Activated CD8-positive, alpha-beta memory T cell treated with anti-CD3 and anti-CD28 coated beads, Interleukin-2, amount 50 U/mL, for 4 hours (primary cell): Measurements from ENCODE around the gene C1QTNF5.

Experiments used
- DNase-seq: peaks from one replicate; pipeline ENCODE4 v3.0.0-alpha.2; 2020

Gene C1QTNF5

DNA sequence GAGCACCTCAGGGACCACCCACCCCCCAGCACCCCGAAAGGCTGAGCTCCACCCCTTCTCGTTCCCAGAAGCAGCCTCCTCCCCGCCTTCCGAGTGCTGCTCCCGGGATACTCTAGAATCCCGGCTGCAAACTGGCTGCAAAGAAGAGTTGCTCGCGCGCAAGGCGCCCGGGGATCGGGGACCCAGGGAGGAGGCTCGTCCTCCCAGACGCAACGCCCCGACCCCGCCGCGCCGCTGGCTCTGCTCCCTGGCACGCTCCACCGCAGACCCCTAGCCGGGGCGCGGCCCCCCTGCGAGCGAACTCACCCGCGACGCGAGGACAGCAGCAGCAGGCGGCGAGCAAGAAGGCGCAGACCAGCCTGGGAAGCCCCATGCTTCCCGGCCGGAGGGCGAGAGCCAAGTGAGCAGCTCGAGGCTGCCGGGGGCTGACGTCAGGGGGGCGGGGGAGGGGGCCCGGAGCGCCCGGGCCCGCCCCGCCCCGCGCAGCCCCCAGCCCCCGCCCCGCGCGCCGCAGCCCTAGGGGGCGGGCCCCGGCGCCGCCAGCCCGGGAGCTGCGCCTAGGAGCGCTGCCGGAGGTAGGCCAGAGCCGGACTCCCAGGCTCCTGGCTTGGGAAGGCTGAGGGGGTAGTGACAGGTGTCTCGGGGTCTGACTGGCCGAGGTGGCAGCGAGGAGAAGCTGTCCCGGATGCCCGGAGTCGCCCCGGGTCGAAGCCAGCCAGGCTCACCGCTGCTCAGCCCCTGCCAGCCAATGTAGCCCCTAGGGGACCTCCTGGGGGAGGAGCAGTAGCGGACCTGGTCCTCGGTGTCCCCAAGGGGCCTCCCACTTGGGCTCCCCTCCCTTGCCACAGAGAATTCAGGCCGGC, 23.7 kb downstream of the C1QTNF5 start, which contains the start of gene MCAM:
Gene MCAM (minus strand): TSS at position 402 of the 863 bp plus-strand sequence. CDS start 29 bp downstream, at position 373.
- no peak for DNase-seq

DNA sequence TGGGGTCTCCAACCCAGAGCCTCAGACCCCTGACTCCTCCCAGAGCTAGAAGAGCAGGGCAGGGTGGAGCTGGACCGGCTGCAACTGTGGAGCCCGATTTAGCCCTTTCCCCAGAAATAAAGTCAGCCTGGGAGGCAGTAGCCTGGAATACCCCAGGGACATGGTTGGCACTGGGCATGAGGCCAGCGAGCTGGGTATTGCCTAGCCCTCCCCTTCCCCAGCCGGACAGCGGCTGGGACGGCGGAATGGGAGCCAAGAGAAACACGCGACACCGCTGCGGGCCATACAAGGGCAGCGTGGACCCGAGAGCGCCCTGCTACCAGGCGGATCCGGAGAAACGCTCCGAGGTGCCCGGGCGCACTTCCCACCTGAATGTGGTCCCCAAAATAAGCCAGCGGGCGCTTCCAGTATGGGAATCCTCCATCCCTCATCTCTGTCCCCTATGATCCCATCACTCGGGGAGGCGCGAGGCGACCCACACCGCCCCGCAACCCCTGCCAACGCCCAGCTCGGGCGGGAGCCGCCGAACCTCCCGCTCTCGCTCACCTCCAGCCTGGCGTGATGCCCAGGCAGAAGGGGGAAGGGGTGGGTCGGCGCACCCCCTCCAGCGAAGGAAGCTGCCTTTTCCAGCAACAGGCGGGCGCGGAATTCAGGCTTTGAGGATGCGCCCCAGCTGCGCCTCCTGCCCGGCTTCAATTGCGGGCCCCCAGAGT, 24.5 kb downstream of the C1QTNF5 start:
- no peak for DNase-seq

DNA sequence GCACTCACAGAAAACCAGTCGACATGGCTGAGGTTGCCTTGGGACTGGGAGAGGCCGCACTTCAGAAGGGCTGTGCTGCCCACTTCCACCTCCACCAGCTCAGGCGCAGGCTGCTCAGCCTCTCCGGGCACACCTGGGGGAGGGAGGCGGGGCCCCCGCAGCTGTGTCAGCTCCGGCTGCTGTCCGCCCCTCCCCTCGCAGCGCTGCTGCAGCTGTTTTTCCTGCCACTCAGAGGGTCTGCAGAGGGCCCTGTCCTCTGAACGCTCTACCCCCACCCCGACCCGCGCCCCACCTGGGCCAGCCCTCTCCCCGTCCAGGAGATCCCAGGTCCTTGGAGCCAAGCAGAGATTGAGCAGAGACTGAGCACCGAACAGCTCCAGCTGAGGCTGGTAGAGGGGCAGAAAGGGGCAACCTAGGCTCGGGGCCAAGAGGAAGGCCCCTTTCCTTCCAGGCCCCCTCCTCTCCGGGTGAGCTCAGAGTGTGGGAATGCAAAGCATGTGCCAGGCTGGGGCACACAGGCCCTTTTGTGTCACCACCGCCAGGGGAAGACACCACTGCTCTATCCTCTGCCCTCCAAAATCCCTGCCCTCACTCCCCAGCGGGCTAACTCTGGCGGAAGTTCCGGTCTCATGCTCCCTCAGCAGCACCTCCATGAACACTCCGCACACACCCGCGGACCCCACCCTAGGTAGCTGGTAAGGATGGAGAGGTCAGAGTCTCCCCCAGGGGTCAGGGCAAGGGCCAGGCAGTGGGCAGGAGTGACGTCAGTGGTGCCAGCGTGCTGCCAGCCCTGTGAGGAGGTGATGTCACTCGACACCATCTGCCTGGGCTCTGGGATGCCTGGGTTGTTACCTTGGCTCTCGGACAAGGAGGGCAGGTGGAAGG, 25.3 kb downstream of the C1QTNF5 start:
- DNase-seq = peak; percentile 63

DNA sequence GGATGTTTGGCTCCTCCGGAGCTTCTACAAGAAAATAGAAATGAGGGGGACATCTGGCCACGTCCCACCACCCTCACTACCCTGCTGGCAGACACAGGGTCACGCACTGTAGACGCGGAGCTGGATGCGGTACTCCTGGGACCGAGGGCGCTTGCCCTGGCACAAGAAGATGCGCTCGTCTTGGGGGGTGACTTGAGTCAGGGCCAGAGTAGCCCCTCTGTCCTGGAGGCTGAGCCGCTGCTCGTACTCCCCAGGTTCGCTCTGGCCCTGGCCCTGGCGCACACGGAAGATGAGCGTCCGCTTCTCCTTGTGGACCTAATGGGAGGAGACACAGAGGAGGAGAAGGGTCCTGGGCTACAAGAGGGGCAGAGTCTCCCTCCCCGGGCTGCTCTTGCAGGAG, 26.0 kb downstream of the C1QTNF5 start:
- no peak for DNase-seq

DNA sequence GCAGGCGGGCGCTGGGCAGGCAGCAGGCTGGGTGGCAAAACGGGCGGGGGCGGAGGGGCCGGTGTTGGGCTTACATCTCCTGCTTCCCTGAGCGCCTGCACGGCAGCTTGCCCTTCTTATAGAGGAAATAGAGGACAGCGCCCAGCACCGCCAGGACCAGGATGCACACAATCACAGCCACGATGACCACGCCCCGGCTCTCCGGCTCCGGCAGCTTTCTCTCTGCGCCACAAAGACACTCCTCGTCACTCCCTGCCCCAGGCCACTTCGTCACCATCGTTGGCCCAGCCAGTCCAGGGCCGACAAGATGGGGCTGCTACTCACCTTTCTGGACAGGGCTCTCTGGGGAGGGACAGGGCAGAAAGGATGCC, 30.0 kb downstream of the C1QTNF5 start:
- DNase-seq = no peak

DNA sequence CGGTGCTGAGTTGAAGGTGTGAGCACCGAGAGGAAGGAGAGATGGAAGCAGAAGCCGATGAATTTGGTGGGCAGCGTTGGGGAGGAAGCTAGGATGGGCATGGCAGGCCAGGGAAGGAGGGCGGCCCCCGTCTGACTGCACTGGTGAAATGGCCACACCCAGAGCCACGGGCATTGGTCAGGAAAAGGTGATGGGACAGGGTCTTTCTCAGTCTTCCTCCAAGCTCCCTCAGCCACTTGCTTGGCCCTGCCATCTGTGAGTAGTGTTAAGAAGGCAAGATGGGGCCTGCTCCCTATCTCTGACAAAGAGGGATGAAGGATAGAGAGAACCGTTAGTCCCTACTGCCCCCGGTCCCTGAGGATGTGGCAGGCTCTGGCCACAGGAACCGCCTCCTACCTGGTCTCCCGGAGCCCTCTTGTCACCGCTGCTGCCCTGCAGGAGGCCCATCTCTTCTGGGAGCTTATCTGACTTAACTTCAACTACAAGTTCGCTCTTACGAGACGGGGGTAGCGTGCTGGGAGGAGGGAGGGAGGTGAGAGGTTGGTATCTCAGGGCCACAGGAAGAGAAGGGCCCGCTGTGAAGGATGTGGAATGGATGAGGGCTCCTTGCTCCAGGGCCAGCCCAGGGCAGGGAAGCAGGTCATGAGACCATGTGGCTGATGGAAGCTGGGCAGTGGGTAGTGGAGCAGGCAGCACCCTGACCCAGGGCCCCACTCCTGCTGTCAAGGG, 30.6 kb downstream of the C1QTNF5 start:
- DNase-seq = no peak

DNA sequence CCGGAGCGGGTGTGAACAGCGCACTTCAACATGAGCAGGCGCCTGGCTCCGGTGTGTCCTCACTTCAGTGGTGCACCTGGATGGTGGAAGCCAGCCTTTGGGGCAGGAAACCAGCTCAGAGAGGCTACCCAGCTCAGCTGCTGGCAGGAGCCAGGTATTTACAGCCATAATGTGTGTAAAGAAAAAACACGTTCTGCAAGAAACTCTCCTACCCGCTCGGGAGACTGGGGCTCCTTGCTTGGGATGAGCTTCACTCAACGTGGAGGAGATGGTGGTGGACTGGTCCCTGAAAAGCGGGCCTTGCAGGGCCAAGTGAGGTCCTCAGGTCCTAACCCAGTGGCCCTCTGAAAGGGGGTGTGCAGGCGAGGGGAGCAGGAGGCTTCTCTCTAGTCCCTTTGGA, 31.3 kb downstream of the C1QTNF5 start:
- no peak for DNase-seq

DNA sequence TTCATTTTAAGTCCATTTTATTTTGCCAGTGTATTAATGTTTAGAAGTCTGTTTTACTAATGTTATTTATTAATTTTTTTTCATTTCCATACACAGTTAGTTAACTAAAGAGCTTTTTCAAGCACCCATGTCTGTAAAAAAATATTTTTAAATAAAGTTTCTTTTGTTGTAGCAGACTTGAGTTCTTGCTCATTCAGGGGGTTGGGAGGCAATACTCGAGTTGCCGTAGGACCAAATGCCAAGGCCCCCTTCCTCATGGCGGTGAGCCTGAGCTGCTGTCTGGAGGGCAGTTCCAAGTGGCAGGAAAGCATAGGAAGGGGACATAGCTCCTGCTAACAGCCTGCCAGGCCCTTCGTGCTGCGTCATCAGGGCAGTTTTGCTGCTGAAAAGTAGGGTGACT, 32.7 kb downstream of the C1QTNF5 start:
- DNase-seq = no peak

DNA sequence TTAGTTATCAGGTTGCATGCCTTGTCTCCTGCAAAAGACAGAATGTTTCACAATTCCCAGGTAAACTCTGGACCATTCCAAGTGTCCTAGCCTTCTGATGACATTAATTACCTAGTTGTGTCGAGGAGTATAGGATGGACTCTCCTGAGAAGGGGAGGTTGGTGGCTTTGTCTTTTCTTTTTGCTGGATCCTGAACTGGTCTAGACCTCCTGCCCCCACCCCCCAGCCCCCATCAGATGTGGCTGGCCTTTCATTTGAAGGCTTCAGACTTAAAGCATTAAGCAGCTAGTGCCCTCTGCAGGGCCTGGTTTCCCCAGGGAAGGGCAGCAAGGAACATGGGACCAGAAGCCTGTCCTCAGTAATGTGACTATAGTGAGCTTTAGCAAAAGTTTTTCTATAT, 33.5 kb downstream of the C1QTNF5 start:
- DNase-seq = no peak

DNA sequence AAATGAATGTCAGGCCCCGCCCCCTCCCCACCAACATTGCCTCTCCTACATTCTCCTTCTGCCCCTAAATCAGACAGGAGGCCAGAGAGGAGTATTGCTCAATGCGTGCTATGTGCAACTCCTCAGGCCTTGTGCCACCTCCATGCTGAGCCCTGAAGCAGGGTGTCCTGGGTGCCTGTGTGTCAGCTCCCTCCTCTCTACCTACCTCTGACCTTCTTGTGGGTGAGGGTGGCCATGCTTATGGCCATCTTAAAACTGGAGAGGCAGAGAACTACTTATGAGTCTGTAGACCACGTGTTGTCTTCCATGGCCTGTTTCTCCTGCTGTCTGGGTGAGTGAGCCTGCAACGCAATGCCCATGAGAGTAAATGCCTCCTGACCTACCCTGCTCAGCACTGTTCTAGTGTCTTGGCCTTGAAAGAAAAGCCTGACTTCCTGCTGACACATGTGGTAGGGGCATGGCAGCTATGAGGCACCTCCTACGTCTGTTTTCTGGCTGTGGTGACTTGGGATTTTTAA, 34.3 kb downstream of the C1QTNF5 start:
- DNase-seq = peak; percentile 36

DNA sequence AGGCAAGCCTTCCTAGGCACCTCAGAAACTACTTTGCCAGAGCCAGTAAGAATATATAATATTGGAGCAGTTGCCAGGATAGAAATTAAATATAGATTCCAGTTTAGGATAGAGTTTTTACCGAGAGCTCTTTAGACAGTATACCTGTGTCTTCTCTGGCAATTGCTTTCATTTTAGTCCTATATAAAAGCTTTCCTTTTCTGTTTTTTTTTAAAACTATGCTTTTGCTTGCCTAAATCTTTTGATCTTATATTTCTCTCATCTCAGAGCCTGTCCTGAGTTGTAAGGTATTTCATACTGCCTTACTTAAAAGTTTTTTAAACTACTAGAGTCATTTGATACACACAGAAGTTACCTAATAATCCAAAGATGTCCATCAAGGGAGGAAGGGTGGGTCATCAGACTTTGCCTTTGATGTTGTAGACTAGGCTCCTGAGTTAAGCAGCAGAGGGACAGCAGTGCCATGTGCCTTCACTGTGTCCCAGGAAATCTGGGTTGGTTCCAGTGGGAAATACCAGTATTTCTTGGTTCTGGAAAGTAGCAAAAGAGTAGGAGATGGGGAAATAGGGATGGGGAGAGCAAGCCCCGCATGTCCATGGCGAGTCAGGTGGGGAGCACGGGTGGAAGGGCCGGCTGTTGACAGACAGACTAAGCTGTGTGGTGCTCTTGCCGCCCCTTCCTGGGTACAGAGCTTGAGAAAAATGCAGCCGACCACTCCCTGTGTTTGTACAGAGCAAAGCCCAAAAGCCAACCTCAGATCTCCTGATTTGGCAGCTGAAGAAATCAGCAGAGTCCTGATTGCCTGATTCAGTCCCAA, 34.9 kb downstream of the C1QTNF5 start:
- no peak for DNase-seq

DNA sequence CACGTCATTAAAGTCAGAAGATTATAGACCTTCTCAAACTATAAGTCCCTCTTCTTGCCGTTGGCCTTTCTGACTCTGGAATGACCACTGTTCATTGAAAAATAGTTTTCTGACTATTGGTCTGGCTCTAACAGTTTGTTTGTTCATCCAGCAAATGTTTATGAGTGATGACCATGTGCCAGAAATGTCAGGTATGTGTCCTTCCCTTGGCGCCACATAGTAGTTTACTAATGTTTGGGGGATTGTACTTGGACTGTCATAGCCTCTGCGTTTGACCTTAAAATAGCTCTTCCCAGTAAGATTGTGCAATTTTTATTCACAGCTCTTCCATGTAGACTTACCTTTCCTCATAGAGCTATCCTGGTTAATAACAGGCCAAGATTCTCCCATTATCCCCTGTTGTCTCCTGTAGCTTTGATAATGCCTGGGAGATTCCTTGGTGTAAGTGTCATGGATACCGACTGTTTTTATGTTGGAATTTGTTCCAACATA, 37.4 kb downstream of the C1QTNF5 start:
- no peak for DNase-seq

DNA sequence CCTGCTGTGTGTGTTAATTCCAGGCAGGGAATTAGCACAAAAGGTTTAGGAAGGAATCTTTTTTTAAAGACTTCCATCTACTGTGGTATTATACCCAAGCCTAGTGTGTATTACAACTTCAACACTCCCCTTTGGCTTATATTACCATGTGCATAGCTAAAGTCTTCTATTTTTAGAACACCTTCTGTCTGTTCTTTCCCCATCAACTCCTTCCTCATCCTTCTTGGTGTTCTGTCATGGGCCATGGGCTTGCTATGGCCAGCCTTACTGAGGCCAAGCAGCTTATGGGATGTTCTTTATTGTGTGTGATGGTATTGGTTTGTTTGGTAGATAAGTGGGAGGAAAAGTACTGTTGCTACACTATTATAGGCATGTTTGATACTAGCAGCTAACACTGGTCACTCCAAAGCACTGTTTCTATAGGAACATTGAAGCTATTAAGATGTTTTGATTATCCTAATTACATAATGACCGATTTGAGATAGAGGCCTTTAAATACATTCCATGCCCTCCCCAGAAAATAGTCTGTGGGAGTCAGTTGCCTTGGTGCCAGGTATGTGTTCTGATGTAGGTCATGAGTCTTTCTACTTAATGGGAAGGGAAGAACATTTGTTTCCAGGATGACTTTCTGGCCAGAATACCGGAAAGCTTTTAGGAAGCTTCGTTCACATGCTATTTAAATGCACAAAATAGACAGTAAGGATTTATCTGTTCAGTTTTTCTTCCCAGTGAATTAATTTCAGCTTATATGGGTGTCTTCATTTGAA, 40.3 kb downstream of the C1QTNF5 start:
- no peak for DNase-seq

DNA sequence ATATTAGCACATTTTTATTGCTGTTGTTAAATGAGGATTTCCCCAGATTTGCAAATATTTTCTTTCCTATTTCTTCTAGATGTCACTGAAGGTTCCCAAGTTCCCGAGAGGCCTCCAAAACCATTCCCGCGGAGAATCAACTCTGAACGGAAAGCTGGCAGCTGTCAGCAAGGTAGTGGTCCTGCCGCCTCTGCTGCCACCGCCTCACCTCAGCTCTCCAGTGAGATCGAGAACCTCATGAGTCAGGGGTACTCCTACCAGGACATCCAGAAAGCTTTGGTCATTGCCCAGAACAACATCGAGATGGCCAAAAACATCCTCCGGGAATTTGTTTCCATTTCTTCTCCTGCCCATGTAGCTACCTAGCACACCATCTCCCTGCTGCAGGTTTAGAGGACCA, 41.3 kb downstream of the C1QTNF5 start:
- no peak for DNase-seq

DNA sequence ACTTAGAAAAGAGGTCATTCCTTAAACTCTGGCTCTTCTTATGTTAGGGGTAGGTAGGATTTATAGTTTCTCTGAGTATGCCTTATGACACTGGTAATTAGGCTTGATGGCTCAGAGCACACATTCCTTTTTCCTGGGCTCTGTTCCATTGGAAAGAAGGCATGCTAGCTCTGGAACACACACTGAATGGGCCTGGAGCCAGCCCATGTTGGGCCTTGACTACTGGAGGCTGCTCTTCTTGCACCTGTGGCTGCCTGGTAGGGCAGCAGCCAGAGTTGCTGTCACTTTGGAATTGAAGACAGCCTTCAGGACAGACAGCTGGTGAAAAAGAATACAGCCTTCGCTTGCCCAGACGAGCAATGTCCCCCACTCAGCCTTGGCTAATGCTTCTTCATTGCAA, 42.0 kb downstream of the C1QTNF5 start:
- DNase-seq = no peak

DNA sequence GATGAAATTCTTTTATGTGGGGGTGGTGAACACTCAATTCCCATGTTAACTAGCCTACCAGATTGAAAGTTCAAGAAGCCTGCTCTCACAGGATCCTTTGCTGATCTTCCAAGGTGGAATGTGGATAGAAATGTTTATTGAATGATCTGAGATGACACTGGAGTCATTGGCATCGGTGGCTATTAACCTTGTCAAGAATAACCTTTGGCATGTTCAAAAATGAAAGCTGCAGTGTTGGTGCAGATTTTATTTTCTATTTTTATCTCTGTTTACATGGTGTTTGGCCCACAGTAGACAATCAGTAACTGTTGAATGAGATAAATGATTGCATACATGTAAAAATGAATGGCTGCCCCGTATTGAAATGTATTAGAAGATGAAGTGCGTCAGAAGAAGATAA, 42.7 kb downstream of the C1QTNF5 start:
- DNase-seq = no peak

DNA sequence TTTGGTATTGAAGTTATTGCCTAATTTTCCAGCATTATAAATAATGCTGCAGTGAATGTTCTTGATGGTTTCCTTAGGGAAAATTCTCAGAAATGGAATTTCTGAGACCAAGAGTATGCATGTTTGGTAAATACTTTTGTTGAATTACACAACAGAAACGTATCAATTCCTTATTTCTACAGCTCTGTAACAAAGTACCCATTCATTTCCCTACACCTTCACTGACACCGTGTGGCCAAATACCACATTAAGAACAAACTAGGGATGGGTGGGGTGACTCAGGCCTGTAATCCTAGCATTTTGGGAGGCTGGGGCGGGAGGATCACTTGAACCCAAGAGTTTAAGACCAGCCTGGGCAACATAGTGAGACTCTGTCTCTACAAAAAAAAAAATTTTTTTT, 45.5 kb downstream of the C1QTNF5 start:
- no peak for DNase-seq

DNA sequence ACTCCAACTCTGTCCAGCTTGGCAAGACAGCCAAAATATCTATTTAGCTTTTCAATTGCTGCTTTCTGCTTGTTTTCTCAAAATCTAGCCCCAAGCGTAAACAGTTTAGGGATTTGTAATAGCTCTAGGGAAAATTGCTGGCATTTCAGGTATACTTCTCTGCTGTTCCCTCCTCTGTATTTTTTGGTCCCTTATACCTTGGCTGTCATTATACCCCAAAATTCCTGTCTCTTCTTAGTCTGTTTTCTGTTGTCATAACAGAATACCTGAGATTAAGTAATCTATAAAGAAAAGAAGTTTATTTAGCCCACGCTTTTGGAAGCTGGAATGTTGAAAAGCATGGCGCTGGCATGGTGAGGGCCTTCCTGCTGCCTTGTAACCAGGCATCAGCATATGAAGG, 47.2 kb downstream of the C1QTNF5 start:
- DNase-seq = no peak

DNA sequence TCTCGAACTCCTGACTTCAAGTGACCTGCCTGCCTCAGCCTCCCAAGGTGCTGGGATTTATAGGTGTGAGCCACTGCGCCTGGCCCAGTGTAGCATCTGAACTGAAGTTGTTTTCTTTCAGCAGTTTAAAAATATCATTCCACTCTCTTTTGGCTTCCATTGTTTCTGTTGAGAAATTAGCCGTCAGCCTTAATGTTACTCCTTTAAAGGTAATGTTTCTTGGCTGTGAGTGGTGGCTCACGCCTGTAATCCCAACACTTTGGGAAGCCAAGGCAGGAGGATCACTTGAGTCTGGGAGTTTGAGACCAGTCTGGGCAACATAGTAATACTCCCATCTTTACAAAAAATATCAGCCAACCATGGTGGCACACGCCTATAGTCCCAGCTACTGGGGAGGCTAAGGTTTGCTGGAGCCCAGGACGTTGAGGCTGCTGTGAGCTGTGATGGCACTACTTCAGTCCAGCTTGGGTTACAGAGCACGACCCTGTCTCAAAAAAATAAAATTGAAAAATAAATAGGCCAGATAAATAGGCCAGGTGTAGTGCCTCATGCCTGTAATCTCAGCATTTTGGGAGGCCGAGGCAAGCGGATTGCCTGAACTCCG, 49.7 kb downstream of the C1QTNF5 start:
- DNase-seq = no peak
